GM18858 (cell line): ENCODE results near the gene SAP130.

ENCODE experiments used
- ATAC-seq: cut with Tn5 transposase; IDR thresholded peaks from one replicate; pipeline ENCODE4 v1.9.1; 2021; ENCODE audit not compliant: unreplicated experiment

SAP130 gene

GRCh38 chr2:128026448-128027277 is 1.2 kb downstream of the SAP130 start:
- no peak for ATAC-seq

DNA sequence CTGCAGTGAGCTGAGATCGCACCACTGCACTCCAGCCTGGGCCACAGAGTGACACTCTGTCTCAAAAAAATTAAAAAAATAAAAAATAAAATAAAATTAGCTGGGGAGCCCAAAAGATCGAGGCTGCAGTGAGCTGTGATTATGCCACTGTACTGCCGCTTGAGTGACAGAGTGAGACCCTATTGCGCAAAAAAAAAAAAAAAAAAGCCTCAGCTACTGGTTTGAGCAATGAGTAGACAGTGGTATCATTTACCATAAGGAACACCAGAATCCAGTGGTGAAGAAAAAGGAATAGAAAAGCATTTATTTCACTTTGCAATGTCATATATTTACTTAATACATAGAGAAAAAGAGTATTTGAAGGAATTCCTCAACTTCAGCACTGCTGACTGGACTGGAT is 3.0 kb downstream of the SAP130 start:
- ATAC-seq: no peak

DNA sequence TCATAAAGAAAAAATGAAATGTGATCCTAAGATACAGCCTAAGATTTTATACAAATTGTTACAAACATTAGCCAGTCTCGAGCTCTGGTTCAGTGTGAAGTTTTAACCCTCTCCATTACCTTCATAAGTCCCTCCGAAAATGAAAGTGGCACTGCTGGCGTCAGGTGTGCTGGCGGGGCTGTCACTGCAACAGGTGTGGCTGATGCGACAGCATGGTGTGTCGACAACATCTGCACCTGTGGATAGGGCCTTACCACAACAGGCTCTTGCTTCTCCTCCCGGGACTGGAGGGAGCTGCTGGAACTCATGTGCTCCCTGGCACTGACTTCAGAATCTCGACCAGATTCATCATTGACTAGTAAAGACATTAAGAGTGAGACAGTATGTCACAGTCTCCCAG is 10.3 kb downstream of the SAP130 start:
- no peak for ATAC-seq

DNA sequence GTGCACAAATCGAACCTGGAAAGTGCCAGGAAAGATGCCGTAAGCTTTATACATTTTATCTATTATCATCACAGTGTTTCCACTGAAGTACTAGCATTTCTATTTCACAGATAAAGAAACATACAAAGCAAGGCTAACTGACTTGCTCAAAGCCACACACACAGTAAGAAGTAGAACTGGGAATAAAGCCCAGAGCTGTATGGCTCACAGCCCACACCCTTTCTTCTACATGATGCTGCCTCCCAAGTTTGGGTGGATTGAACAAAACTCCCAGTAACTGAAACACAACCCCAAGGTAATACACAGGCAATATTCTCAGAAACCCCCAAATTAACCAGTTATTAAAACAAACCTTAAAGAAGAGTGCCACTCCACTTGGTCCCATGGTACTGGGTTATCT is 11.2 kb downstream of the SAP130 start:
- ATAC-seq: no peak

- no peak for ATAC-seq
Measured at GRCh38 chr2:128012698-128013097, 15.2 kb downstream of the SAP130 start.

DNA sequence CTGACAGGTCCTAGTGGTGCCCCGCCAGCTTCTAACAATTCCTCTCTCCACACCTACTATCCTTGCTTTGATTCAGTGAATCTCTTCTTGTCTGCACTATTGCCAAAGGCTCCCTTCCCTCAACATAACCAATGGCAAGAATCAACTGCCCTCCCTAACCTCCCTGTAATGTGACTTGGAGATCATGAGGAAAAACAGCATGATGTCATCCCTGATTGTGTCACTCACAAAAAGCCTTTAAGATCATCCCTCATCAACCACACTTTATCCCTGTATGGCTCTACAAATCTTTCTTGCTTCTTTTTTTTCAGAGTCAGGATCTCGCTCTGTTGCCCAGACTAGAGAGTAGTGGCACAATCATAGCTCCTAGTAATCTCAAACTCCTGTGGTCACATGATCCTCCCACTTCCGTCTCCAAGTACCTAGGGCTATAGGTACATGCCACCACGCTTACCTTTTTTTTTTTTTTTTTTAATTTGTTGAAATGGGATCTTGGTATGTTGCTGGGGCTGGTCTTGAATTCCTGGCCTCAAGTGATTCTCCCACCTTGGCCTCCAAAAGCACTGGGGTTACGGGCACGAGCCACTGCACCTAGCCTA is 19.7 kb downstream of the SAP130 start:
- no peak for ATAC-seq

DNA sequence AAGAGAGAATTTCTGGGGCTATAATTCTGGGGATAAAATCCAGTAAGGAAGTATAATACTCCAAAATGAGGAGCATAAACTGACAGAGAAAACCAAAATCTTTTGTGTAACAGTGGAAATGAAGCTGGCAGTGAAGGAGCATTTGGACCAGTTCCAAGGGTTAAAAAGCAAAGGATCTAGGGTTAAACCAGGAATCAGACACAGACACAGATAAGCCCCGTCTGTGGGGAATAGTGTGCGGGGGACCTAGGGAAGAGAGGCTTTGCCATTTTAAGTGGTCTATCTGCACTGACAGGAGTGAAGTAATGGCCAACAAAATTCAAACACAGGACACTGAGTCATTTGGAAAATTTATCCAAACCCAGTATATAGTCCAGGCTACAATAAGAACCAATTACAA is 23.4 kb downstream of the SAP130 start:
- ATAC-seq: no peak

DNA sequence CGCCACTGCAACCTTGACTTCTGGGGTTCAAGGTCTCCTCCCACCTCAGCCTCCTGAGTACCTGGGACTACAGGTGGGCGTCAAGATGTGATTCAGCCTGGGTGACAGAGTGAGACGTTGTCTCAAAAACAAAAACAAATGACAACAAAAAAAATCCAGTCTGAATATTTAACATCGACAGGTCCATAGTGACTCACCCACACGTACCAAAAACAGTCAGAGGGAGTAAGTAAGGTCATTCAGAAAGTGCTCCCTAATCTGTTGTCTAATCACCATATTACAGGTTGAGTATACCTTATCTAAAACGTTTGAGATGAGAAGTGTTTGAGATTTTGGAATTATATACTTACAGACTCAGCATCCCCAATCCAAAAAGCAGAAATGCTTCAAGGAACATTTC is 24.4 kb downstream of the SAP130 start:
- no peak for ATAC-seq

DNA sequence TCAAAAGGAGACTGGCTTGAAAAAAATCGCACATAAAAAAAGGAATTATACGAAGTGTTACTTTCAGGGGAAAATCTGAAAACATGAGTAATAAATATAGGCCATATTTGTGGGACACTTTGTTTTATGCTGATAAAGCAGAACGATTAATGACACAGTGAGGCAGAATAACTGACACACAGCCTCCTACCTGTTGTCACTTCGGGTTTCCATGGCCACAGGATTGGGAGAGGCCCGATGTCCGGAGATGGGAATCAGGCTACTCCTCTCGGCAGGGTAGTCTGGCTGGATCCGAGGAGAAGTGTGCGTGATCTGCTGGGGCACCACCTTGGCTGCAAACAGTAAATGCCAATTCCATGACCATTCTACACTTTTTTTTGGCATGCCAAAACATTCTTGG is 31.7 kb downstream of the SAP130 start:
- no peak for ATAC-seq

DNA sequence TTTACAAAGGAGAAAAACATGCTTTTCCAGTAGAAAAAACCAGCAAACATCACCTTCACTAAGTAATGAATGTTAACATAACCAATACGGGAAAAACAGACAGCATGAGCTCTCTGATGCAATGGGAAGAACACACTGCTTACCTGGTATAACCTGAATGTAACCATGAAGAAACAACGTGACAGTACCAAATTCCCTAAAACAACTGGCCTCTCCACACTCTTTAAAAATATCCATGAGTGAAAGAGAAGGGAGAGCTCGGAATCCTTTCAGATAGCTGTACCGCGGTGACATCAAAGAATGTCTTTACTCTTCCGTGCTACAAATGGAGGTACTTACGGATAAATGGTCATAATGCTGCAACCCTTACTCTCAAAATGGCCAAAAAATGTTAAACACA is 32.1 kb downstream of the SAP130 start:
- no peak for ATAC-seq

- no peak for ATAC-seq
Measured at GRCh38 chr2:127993659-127994058, 34.2 kb downstream of the SAP130 start.

DNA sequence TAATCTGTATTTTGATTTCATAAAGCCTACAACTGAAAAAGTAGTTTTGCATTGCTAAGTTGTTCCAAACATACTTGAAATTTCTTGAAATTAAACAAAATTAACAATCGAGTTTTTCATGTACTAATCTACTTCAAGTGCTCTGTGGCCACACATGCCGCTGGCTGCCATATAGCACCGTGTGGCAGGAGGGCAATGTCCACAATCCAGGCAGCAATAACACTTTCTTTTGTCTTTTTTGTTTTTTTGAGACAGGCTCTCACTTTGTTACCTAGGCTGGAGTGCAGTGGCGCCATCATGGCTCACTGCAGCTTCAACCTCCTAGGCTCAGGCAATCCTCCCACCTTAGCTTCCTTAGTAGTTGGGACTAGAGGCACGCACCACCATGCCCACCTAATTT is 36.1 kb downstream of the SAP130 start:
- no peak for ATAC-seq

DNA sequence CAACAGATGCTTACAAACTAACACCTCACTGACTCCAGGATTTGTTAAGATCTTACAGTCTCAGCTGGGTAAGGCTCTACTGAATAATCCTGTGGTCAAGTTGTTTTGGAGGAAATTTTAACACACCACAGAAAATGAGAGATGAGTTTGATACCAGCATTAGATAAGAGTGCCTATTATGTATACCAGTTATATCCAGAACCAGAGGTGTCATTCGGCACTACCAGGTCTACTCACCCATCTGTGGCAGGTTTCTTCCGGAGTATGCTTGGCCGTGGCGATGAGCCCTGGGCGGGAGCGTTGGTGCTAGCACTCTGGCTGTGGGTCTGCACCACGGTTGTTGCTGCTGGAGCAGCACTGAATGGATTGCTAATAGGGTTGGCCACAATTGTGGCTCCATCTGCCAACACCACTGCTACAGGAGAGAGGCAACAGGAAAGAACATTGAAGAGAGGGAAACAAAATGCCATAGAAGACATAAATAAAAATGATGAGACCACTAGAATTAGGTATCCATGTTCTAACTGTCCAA is 41.2 kb downstream of the SAP130 start:
- no peak for ATAC-seq

DNA sequence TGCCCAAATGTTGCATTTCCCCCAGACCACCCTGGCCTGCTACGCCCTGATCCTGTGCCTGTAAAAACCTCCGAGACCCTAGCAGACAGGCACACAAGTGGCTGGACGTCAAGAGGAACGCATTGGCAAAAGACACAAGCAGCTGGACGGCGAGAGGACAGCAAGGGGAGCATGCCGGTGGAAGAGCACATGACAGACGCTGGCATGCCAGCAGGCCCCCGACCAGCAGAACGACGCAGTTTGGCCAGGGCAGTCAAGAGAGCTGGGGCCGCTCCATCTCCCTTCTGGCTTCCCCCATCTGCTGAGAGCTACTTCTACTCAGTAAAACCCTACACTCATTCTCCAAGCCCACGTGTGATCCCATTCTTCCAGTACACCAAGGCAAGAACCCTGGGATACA is 42.1 kb downstream of the SAP130 start:
- no peak for ATAC-seq

GRCh38 chr2:127985026-127985734 is 42.7 kb downstream of the SAP130 start:
- ATAC-seq: no peak

DNA sequence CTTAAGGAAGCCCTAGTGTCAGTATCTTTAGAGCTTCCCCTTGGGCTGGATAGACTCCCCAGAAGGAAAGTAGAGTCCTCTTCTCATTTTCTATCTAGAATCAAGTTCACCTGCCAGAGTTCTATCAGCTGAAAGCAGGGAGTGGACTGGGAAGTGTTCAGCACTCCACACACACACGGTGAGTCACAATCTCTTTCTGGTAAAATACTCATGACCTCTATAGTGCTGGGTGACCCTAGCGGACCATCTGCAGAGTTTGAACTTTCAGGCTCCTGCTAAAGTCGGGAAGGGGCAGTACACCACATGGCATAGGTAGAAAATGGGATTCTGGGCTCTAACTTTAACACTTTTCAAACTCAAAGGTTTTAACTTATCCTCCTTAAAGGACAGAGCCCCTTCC is 43.3 kb downstream of the SAP130 start:
- no peak for ATAC-seq

- ATAC-seq: no peak
Measured at GRCh38 chr2:127969446-127969845, 58.4 kb downstream of the SAP130 start.

DNA sequence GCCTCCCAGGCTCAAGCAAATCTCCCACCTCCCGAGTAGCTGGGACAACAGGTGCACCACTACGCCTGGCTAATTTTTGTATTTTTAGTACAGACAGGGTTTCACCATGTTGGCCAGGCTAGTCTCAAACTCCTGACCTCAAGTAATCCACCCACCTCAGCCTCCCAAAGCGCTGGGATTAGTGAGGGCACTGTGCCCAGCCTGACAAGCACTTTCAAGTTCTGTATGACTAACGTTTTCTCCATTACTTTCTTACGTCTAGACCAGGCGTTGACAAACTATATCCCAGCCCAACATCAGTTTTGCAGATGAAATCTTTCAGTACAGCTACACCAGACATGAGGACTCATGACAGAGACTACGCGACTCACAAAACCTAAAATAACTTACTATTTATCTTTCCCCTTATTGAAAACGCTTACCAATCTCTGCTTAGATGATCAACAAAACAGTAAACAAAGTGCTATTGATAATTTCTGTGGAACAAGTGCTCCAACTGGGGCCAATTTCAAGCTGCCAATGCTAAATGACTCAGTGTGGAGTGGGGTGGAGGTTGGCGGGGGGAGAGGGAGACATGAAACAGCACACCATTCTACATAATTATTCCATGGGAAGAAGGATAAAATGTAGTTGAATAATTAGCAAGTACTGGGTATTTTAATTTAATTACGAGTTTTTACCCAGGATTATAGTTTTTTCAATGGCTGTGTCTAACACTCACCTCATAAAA is 59.1 kb downstream of the SAP130 start:
- ATAC-seq: no peak

DNA sequence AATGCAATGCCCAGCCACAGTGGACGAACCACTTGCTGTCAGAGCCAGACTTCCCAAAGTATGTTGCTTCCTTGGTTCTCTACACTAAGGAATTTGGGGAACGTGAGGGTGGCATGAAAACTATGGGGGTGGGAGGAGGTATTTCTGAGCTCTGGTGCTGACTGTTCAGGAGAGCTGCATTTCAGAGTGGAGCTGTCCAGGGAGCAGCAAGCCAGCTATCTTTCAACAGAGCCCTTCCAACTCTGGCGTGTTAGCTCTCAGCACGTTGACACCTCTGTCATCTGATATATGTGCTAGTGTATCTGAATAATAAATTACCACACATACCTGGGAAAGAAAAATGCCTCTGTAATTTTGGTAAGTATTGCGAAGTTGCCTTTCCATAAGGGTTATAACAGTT is 66.1 kb downstream of the SAP130 start:
- ATAC-seq: no peak

- ATAC-seq: no peak
Measured at GRCh38 chr2:127957240-127957639, 70.6 kb downstream of the SAP130 start.

- ATAC-seq: no peak
Measured at GRCh38 chr2:127954857-127955256, 73.0 kb downstream of the SAP130 start.
